CD4-positive, alpha-beta T cell (primary cell): Measurements from ENCODE around the gene APEH. TPM values are rescaled to one million over a fixed set of nuclear protein-coding genes. Genes with fewer than 3 reads are reported as not detected.

ENCODE experiments used
- ATAC-seq: fragments of 200-7000 bp; cut with Tn5 transposase; one replicate; pipeline ENCODE4 v1.10.0; 2022; ENCODE audit warnings: mild to moderate bottlenecking; ENCODE audit not compliant: poor library complexity
- CTCF ChIA-PET: fragments of 350-600 bp; sonication (Branson Sonifier 250); formaldehyde crosslinking; loops from one replicate; lab custom pipeline; 2021; ENCODE audit warnings: antibody characterized with exemption, inconsistent platforms; lab: Charles Lee
- POLR2A ChIA-PET: fragments of 350-600 bp; sonication (Branson Sonifier 250); formaldehyde crosslinking; loops from one replicate; lab custom pipeline; 2021; ENCODE audit warnings: antibody characterized with exemption, inconsistent platforms; lab: Charles Lee
- DNase-seq, 14 experiments: peaks; one replicate each; pipeline ENCODE4 v3.0.0-alpha.2; 2013 to 2020; ENCODE audit warnings: mixed read lengths in 2 of 14
- H3K27ac ChIP-seq, 2 donors: one replicate each; pipeline versions ENCODE4 v1.5.1 to v1.7.0; 2013; ENCODE audit warnings: low read length in 2 of 2, low read depth in 1 of 2, mild to moderate bottlenecking in 1 of 2
- H3K27me3 ChIP-seq, 2 experiments: 1 replicate in 1 of 2; 2 replicates in 1 of 2; pipeline versions ENCODE4 v1.6.1 to v1.7.0; 2013; ENCODE audit warnings: low read length in 2 of 2, control low read depth in 1 of 2, mild to moderate bottlenecking in 1 of 2, moderate library complexity in 1 of 2; ENCODE audit not compliant: insufficient read depth in 2 of 2, control insufficient read depth in 1 of 2
- H3K36me3 ChIP-seq: one replicate; pipeline ENCODE4 v1.6.1; 2013; ENCODE audit warnings: low read length, control low read depth; ENCODE audit not compliant: insufficient read depth
- H3K4me1 ChIP-seq: one replicate; pipeline ENCODE4 v1.6.1; 2013; ENCODE audit warnings: low read length, control low read depth; ENCODE audit not compliant: insufficient read depth
- H3K4me3 ChIP-seq: one replicate; pipeline ENCODE4 v1.5.1; 2013; ENCODE audit warnings: mild to moderate bottlenecking, low read length, moderate library complexity
- H3K9me3 ChIP-seq, 2 experiments: 1 replicate in 1 of 2; 2 replicates in 1 of 2; pipeline versions ENCODE4 v1.6.1 to v1.7.0; 2013; ENCODE audit warnings: low read length in 2 of 2, mild to moderate bottlenecking in 2 of 2, control low read depth in 1 of 2, moderate library complexity in 1 of 2; ENCODE audit not compliant: control insufficient read depth in 1 of 2, insufficient read depth in 1 of 2
- H3K27ac Mint-ChIP-seq: one replicate; pipeline ENCODE4 v1.8.0; 2020; ENCODE audit warnings: mixed read lengths
- H3K27me3 Mint-ChIP-seq: one replicate; pipeline ENCODE4 v1.8.0; 2021; ENCODE audit warnings: mixed read lengths
- H3K36me3 Mint-ChIP-seq: one replicate; pipeline ENCODE4 v1.8.0; 2021; ENCODE audit warnings: low read depth, mixed read lengths
- H3K4me1 Mint-ChIP-seq: one replicate; pipeline ENCODE4 v1.8.0; 2021; ENCODE audit warnings: low read depth, mixed read lengths
- H3K4me3 Mint-ChIP-seq: one replicate; pipeline ENCODE4 v1.8.0; 2020; ENCODE audit warnings: mild to moderate bottlenecking, mixed read lengths
- H3K9me3 Mint-ChIP-seq: one replicate; pipeline ENCODE4 v1.8.0; 2020; ENCODE audit warnings: mixed read lengths
- intact Hi-C, 2 experiments: fragments of 100-400 bp; cut with DNase I in 1 of 2; cut with micrococcal nuclease in 1 of 2; formaldehyde crosslinking; loops; one replicate each; pipeline versions ENCODE4 v1.15.1 to v1.9.0; 2023 to 2025; cut with DNase I, micrococcal nuclease
- total RNA-seq, 174 experiments: library from RNA in 2 of 174; stranded (reverse) in 2 of 174; gene quantifications; one replicate each; pipeline ENCODE4 v1.2.3 and lab custom pipeline; 2021 to 2026
- TF ChIP-seq, protein P1 (sequence below): fragments of 200-600 bp; IDR thresholded peaks from one replicate; pipeline ENCODE4 v1.8.0; 2022; ENCODE audit warnings: antibody characterized with exemption, mild to moderate bottlenecking

The APEH gene
- total RNA-seq, 2 experiments from 2014 or later: 44.3 to 45.5 TPM

DNA sequence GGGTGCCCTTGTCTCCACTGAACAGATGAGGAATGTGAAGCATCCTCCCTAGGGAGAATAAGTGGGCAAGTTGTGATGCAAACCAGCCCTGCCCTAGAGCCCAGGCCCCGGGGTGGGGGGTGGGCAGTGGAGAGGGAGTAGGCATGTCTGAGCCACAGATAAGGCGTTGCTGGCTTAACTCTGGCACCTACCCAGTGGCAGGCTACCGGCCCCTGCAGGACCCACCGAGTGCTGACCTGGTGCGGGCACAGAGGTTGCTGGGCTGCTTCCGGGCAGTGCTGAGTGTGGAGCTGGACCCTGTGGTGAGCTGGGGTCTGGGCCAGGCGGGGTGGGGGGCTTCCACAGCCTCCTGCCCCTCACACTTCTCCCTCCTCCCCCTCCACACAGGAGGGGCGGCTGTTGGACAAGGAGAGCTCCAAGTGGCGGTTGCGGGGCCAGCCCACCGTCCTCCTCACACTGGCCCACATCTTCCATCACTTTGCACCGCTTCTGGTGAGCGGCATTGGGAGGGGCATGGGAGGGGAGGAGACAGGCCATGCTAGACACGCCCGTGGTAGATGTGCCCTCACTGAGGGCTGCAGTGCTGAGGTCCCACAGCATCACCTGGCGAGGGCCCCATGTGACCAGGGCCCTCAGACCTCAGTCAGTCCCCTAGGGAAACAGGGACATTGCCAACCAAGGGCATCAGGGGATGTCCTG lies 25.3 kb downstream of the APEH start:
- Mint-ChIP-seq H3K27ac (no peak overlapping the region), H3K36me3 (peaks cover 31% of the 10 kb centered on the region), H3K4me3 (no peak overlapping the region), H3K9me3 (no peaks in the 10 kb centered on the region), H3K27me3 (no peaks in the 10 kb centered on the region), H3K4me1 (peaks cover 6% of the 10 kb centered on the region)
- intact Hi-C loops: no loop called here
- ChIA-PET POLR2A (no interaction called here), CTCF (no interaction called here)
- no peak for ATAC-seq
- Histone ChIP-seq H3K36me3 (peaks cover 46% of the 10 kb centered on the region), H3K27ac (no peak overlapping the region), H3K9me3 (no peaks in the 10 kb centered on the region), H3K27me3 (no peaks in the 10 kb centered on the region), H3K4me1 (peaks cover 5% of the 10 kb centered on the region), H3K4me3 (no peak overlapping the region)
- no peak for DNase-seq
- TF ChIP-seq, protein P1, sequence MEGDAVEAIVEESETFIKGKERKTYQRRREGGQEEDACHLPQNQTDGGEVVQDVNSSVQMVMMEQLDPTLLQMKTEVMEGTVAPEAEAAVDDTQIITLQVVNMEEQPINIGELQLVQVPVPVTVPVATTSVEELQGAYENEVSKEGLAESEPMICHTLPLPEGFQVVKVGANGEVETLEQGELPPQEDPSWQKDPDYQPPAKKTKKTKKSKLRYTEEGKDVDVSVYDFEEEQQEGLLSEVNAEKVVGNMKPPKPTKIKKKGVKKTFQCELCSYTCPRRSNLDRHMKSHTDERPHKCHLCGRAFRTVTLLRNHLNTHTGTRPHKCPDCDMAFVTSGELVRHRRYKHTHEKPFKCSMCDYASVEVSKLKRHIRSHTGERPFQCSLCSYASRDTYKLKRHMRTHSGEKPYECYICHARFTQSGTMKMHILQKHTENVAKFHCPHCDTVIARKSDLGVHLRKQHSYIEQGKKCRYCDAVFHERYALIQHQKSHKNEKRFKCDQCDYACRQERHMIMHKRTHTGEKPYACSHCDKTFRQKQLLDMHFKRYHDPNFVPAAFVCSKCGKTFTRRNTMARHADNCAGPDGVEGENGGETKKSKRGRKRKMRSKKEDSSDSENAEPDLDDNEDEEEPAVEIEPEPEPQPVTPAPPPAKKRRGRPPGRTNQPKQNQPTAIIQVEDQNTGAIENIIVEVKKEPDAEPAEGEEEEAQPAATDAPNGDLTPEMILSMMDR: no peak

DNA sequence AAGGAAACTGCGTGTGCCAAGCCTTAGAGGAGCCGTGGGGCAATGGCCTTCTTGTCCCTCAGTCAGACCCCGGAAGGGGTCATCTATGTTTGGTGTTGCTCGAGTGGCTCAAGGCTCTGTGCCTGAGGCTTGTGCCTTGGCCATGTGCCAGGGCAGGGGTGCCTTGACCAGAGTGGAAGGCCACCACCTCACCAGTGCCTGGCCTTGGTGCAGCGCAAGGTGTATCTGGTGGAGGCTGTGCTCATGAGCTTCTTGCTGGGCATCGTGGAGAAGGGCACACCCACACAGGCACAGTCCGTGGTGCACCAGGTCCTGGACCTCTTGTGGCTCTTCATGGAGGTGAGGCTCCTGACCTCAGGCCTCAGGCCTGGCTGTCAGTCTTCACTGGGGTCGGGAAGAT lies 25.9 kb downstream of the APEH start:
- Histone ChIP-seq H3K27ac (no peak overlapping the region), H3K27me3 (no peaks in the 10 kb centered on the region), H3K4me3 (no peak overlapping the region), H3K4me1 (peaks cover 5% of the 10 kb centered on the region), H3K9me3 (no peaks in the 10 kb centered on the region), H3K36me3 (peaks cover 50% of the 10 kb centered on the region)
- H3K36me3 Mint-ChIP-seq: peaks cover 31% of the 10 kb centered on the region
- DNase-seq: no peak
- intact Hi-C loops: loop anchor here in 1 of 2 experiments (5.0 kb wide), 1 partner anchor 207 kb away; no protein-coding TSS in a partner anchor
- no peak overlapping the region for H3K4me3 Mint-ChIP-seq
- ChIA-PET CTCF (no interaction called here), POLR2A (no interaction called here)
- no peaks in the 10 kb centered on the region for H3K27me3 Mint-ChIP-seq
- H3K4me1 Mint-ChIP-seq: peaks cover 6% of the 10 kb centered on the region
- TF ChIP-seq, protein P1: no peak
- no peak for ATAC-seq
- H3K27ac Mint-ChIP-seq: no peak overlapping the region
- no peaks in the 10 kb centered on the region for H3K9me3 Mint-ChIP-seq

DNA sequence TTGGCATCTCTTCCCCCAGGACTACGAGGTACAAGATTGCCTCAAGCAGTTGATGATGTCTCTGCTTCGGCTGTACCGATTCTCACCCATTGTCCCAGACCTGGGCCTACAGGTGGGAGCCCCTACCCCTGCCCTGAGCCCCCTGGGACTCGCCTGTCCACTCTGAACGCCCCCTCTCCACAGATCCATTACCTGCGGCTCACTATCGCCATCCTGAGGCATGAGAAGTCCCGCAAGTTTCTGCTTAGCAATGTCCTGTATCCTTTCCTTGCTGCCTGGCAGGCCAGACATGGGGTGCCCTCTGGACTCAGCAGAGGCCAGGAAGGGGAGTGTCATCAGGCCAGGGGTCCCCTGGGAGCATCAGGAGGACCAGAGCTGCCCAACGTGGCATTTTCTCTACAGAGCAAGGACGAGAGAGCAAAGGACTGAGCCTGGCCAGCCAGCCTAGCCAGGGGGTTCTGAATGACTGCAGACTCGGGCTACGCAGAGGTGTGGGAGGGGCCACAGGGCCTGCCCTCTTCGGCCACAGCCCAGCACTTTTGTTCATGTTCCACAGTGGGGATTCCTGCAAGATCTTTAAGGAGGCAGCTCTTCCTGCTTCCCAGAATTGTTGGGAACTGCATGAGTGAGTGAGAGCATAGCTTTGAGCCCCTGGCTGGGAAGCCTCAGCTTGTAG lies 26.4 kb downstream of the APEH start:
- H3K36me3 Mint-ChIP-seq: peaks cover 31% of the 10 kb centered on the region
- no peak overlapping the region for H3K27ac ChIP-seq
- no peak for ATAC-seq
- TF ChIP-seq, protein P1: no peak
- peaks cover 5% of the 10 kb centered on the region for H3K4me1 ChIP-seq
- intact Hi-C loops: loop anchor here in 1 of 2 experiments (5.0 kb wide), 1 partner anchor 207 kb away; no protein-coding TSS in a partner anchor
- peaks cover 54% of the 10 kb centered on the region for H3K36me3 ChIP-seq
- no peak overlapping the region for H3K4me3 Mint-ChIP-seq
- no peak overlapping the region for H3K4me3 ChIP-seq
- DNase-seq: no peak
- H3K9me3 Mint-ChIP-seq: no peaks in the 10 kb centered on the region
- CTCF ChIA-PET: no interaction called here
- no peak overlapping the region for H3K27ac Mint-ChIP-seq
- POLR2A ChIA-PET: no interaction called here
- no peaks in the 10 kb centered on the region for H3K27me3 Mint-ChIP-seq
- peaks cover 6% of the 10 kb centered on the region for H3K4me1 Mint-ChIP-seq
- H3K9me3 ChIP-seq: no peaks in the 10 kb centered on the region
- no peaks in the 10 kb centered on the region for H3K27me3 ChIP-seq
